ENCODE results near the gene SLC8A3. TPM values are rescaled to one million over a fixed set of nuclear protein-coding genes. Genes with fewer than 3 reads are reported as not detected.

The SLC8A3 gene
- total RNA-seq, 1 donor from 2014 or later, result not detected

GRCh38 chr14:70193396-70193795 is 4.6 kb upstream of the SLC8A3 start:
- Mint-ChIP-seq H3K4me3 (ENCODE audit: unreplicated experiment) (no peak overlapping the region), H3K36me3 (ENCODE audit: unreplicated experiment) (no peaks in the 10 kb centered on the region), H3K9me3 (ENCODE audit: unreplicated experiment) (peaks cover 6% of the 10 kb centered on the region), H3K4me1 (ENCODE audit: unreplicated experiment) (peaks cover 8% of the 10 kb centered on the region), H3K27me3 (ENCODE audit: unreplicated experiment) (peaks cover 45% of the 10 kb centered on the region), H3K27ac (ENCODE audit: unreplicated experiment) (no peak overlapping the region)
- DNase-seq (ENCODE audit: extremely low spot score, unreplicated experiment), result no peak
- TF ChIP-seq CTCF (IDR thresholded peaks at IDR 0.05), result no peak

- no peak for TF ChIP-seq CTCF (IDR thresholded peaks at IDR 0.05)
- peaks cover 6% of the 10 kb centered on the region for H3K9me3 Mint-ChIP-seq (ENCODE audit: unreplicated experiment)
- no peak overlapping the region for H3K4me3 Mint-ChIP-seq (ENCODE audit: unreplicated experiment)
- H3K36me3 Mint-ChIP-seq (ENCODE audit: unreplicated experiment), result no peaks in the 10 kb centered on the region
- no peak for DNase-seq (ENCODE audit: extremely low spot score, unreplicated experiment)
- peaks cover 48% of the 10 kb centered on the region for H3K27me3 Mint-ChIP-seq (ENCODE audit: unreplicated experiment)
- H3K4me1 Mint-ChIP-seq (ENCODE audit: unreplicated experiment), result peaks cover 10% of the 10 kb centered on the region
- H3K27ac Mint-ChIP-seq (ENCODE audit: unreplicated experiment), result no peak overlapping the region
Observed at GRCh38 chr14:70192915-70193314, 4.2 kb upstream of the SLC8A3 start.

GRCh38 chr14:70190156-70190555 is 1.4 kb upstream of the SLC8A3 start:
- H3K4me3 Mint-ChIP-seq (ENCODE audit: unreplicated experiment), result no peak overlapping the region
- peaks cover 53% of the 10 kb centered on the region for H3K27me3 Mint-ChIP-seq (ENCODE audit: unreplicated experiment)
- no peaks in the 10 kb centered on the region for H3K36me3 Mint-ChIP-seq (ENCODE audit: unreplicated experiment)
- peaks cover 6% of the 10 kb centered on the region for H3K9me3 Mint-ChIP-seq (ENCODE audit: unreplicated experiment)
- no peak for DNase-seq (ENCODE audit: extremely low spot score, unreplicated experiment)
- TF ChIP-seq CTCF (IDR thresholded peaks at IDR 0.05), result no peak
- peaks cover 22% of the 10 kb centered on the region for H3K4me1 Mint-ChIP-seq (ENCODE audit: unreplicated experiment)
- no peak overlapping the region for H3K27ac Mint-ChIP-seq (ENCODE audit: unreplicated experiment)

- H3K27me3 Mint-ChIP-seq (ENCODE audit: unreplicated experiment), result peaks cover 52% of the 10 kb centered on the region
Observed at GRCh38 chr14:70189456-70190077, 816 bp upstream of the SLC8A3 start.

GRCh38 chr14:70188322-70188658 is 461 bp downstream of the SLC8A3 start:
- Mint-ChIP-seq H3K4me3 (ENCODE audit: unreplicated experiment) (peak overlapping the region; percentile 78), H3K36me3 (ENCODE audit: unreplicated experiment) (no peaks in the 10 kb centered on the region), H3K9me3 (ENCODE audit: unreplicated experiment) (no peaks in the 10 kb centered on the region), H3K4me1 (ENCODE audit: unreplicated experiment) (peaks cover 22% of the 10 kb centered on the region), H3K27me3 (ENCODE audit: unreplicated experiment) (peaks cover 42% of the 10 kb centered on the region), H3K27ac (ENCODE audit: unreplicated experiment) (no peak overlapping the region)
- TF ChIP-seq CTCF (IDR thresholded peaks at IDR 0.05), result no peak
- DNase-seq (ENCODE audit: extremely low spot score, unreplicated experiment), result no peak

More at GRCh38 chr14:70189456-70190077, 816 bp upstream of the SLC8A3 start:
- no peak overlapping the region for H3K27ac Mint-ChIP-seq (ENCODE audit: unreplicated experiment)
- H3K36me3 Mint-ChIP-seq (ENCODE audit: unreplicated experiment), result no peaks in the 10 kb centered on the region
- no peak for TF ChIP-seq CTCF (IDR thresholded peaks at IDR 0.05)
- H3K4me3 Mint-ChIP-seq (ENCODE audit: unreplicated experiment), result peak overlapping the region; percentile 78
- peaks cover 22% of the 10 kb centered on the region for H3K4me1 Mint-ChIP-seq (ENCODE audit: unreplicated experiment)
- peaks cover 3% of the 10 kb centered on the region for H3K9me3 Mint-ChIP-seq (ENCODE audit: unreplicated experiment)
- DNase-seq (ENCODE audit: extremely low spot score, unreplicated experiment), result no peak
